A673 (cell line): ENCODE data around the gene MID1.

Experiments used
- CTCF ChIP-seq: fragments of 300-800, 200-600 bp; sonication (generic); conservative IDR thresholded peaks from 2 replicates; pipeline ENCODE4 v1.5.1; 2017; ENCODE audit warnings: low read depth, mild to moderate bottlenecking, antibody characterized with exemption, low read length, moderate library complexity, mixed read lengths
- EZH2 ChIP-seq: fragments of 200-600 bp; sonication (generic); IDR thresholded peaks from 2 replicates; pipeline ENCODE4 v1.6.1; 2017; ENCODE audit warnings: borderline replicate concordance, low read depth, mild to moderate bottlenecking, mixed read lengths, antibody characterized with exemption, low read length; ENCODE audit not compliant: poor library complexity, severe bottlenecking

GRCh38 chrX:10533696-10534365, 86.6 kb downstream of the MID1 start:
- TF ChIP-seq EZH2 = no peak
- TF ChIP-seq CTCF = no peak
